H1 (cell line): ENCODE results near the gene IDI1. TPM values are rescaled to one million over a fixed set of nuclear protein-coding genes. Genes with fewer than 3 reads are reported as not detected.

Source experiments
- CHD2 ChIP-seq: IDR thresholded peaks from 2 replicates; pipeline ENCODE4 v1.6.1; 2012; ENCODE audit warnings: low read length, improper control_type of control experiment
- JUN ChIP-seq: IDR thresholded peaks from 2 replicates; pipeline ENCODE4 v1.6.1; 2011; ENCODE audit warnings: low read depth, mild to moderate bottlenecking, improper control_type of control experiment, low read length
- MAX ChIP-seq: IDR thresholded peaks from 2 replicates; pipeline ENCODE4 v1.6.1; 2012; ENCODE audit warnings: inconsistent platforms
- polyA plus RNA-seq, 7 experiments: library from polyadenylated mRNA; depleted of rRNA in 3 of 7; stranded (reverse) in 5 of 7; unstranded in 2 of 7; fragments of >200 nt in 5 of 7; fragments of 200-250 nt in 2 of 7; gene quantifications; 1 replicate in 5 of 7; 2 replicates in 1 of 7; 4 replicates in 1 of 7; pipeline versions ENCODE4 v1.2.1 to v1.2.3, GENCODE V29; 2011 to 2013; ENCODE audit warnings: missing spikeins in 2 of 7, mixed read lengths in 2 of 7
- total RNA-seq: library from RNA; stranded (reverse); fragmentation: NEBNext Ultra II Directional; extraction: Animal tissue kit (Norgen Biotek cat#: 25700); gene quantifications from 2 replicates; pipeline ENCODE4 v1.2.1, GENCODE V29; 2021

IDI1 gene
- total and polyA plus RNA-seq, 2 of the 8 experiments (the other 6 are each of a cell fraction or from before 2014, with no cell fraction given), result 35.3 to 56.6 TPM

- TF ChIP-seq CHD2 (no peak), JUN (no peak), MAX (no peak)
Measured at GRCh38 chr10:1044146-1044545, 4.8 kb downstream of the IDI1 start (continued).
